Liver (tissue), 3 donors: ENCODE measurements around the gene LAMC3.

Experiments used
- CTCF ChIP-seq: fragments of 150-350 bp; IDR thresholded peaks from 2 replicates; pipeline ENCODE4 v1.5.1; 2017; ENCODE audit warnings: improper control_type of control experiment, low read depth, low read length; ENCODE audit not compliant: missing input control
- JUND ChIP-seq, 2 donors: IDR thresholded peaks; 2 replicates each; pipeline ENCODE4 v1.6.1; 2016; ENCODE audit warnings: antibody characterized with exemption in 2 of 2
- YY1 ChIP-seq: IDR thresholded peaks from 2 replicates; pipeline ENCODE4 v1.6.1; 2016; ENCODE audit warnings: antibody characterized with exemption, mild to moderate bottlenecking
- donor health status: healthy.
- donor health status: healthy.

- no peak for TF ChIP-seq YY1
- no peak for TF ChIP-seq CTCF
- no peak for TF ChIP-seq JUND (IDR thresholded peaks at IDR 0.05)
Observed at GRCh38 chr9:131001990-131002389, 7.0 kb upstream of the LAMC3 start.
